Breast epithelium (tissue), 3 donors: Measurements from ENCODE around the gene FBXW2.

Experiments used
- POLR2A ChIP-seq: fragments of 450-650 bp; IDR thresholded peaks from one replicate; pipeline ENCODE4 v1.6.1; 2016; ENCODE audit warnings: antibody characterized with exemption, mild to moderate bottlenecking, moderate library complexity
- TF ChIP-seq, protein P1 (sequence below), 3 donors: fragments of 450-650 bp; IDR thresholded peaks; one replicate each; pipeline ENCODE4 v1.5.1; 2016 to 2017; ENCODE audit warnings: antibody characterized with exemption in 3 of 3, mild to moderate bottlenecking in 3 of 3, moderate library complexity in 3 of 3

DNA sequence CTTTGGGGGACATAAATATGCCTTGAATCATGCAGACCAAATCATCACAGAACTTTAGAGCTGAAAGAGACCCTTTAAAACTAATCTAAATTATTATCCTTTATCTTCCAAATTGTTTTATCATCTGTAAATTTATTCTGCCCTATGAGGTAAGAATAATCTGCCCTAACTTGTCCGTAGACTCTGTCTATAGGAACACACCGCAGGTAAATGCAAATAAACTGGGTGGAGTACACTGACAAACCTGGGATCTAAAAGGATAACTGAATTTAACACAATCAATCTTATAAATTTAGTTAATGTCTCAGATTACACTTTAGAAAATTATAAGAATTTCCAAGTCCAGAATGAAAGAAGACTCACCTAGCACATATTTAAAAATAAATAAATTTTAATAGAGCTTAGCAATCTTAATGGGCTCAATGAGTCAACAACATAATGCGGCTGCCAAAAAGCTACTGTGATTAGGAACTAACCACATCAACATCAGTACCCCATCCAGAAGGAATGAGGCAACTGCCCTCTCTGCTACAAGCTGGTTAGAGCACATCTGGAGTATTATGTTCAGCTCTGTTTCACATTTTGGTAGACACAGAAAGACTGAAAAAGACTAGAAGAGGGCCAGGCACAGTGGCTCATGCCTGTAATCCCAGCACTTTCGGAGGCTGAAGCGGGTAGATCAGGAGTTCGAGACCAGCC lies 84.5 kb downstream of the FBXW2 start:
- TF ChIP-seq POLR2A, result no peak
- TF ChIP-seq, protein P1, sequence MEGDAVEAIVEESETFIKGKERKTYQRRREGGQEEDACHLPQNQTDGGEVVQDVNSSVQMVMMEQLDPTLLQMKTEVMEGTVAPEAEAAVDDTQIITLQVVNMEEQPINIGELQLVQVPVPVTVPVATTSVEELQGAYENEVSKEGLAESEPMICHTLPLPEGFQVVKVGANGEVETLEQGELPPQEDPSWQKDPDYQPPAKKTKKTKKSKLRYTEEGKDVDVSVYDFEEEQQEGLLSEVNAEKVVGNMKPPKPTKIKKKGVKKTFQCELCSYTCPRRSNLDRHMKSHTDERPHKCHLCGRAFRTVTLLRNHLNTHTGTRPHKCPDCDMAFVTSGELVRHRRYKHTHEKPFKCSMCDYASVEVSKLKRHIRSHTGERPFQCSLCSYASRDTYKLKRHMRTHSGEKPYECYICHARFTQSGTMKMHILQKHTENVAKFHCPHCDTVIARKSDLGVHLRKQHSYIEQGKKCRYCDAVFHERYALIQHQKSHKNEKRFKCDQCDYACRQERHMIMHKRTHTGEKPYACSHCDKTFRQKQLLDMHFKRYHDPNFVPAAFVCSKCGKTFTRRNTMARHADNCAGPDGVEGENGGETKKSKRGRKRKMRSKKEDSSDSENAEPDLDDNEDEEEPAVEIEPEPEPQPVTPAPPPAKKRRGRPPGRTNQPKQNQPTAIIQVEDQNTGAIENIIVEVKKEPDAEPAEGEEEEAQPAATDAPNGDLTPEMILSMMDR (IDR thresholded peaks at IDR 0.05), result no peak
